Inferior parietal cortex (tissue), 1 donor: Measurements from ENCODE around the gene VASH1.
A peak's percentile ranks its signal among the peaks of the same experiment; 100 is the strongest.
"Not testable (repeated sequence)": the region's sequence is repeated elsewhere in the genome, so short reads cannot be mapped to it uniquely, and the experiment has no call there.

Source experiments
- DNase-seq: peaks from one replicate; pipeline ENCODE4 v3.0.0-alpha.2; 2016; ENCODE audit errors: extremely low spot score

VASH1 gene

GRCh38 chr14:76761136-76761959, at the start of gene VASH1:
Gene VASH1 (plus strand): TSS chr14:76761468. CDS start chr14:76762822, 1,354 bp downstream.
- peak; percentile 62 for DNase-seq

GRCh38 chr14:76713121-76713520, 48.1 kb upstream of the VASH1 start:
- no peak for DNase-seq

GRCh38 chr14:76714470-76714869, 46.8 kb upstream of the VASH1 start:
- no peak for DNase-seq

- no peak for DNase-seq
Measured at GRCh38 chr14:76715101-76715500, 46.2 kb upstream of the VASH1 start.

GRCh38 chr14:76715511-76716081, 45.7 kb upstream of the VASH1 start:
- DNase-seq, result no peak

- no peak for DNase-seq
Measured at GRCh38 chr14:76716285-76716684, 45.0 kb upstream of the VASH1 start.

GRCh38 chr14:76717508-76718290, 43.6 kb upstream of the VASH1 start:
- DNase-seq, result no peak

GRCh38 chr14:76718306-76719040, 42.8 kb upstream of the VASH1 start:
- DNase-seq, result no peak

GRCh38 chr14:76719666-76720065, 41.6 kb upstream of the VASH1 start:
- no peak for DNase-seq

GRCh38 chr14:76720382-76720813, 40.9 kb upstream of the VASH1 start:
- no peak for DNase-seq

- DNase-seq, result not testable (repeated sequence)
Measured at GRCh38 chr14:76721506-76721905, 39.8 kb upstream of the VASH1 start.

GRCh38 chr14:76724651-76725550, 36.4 kb upstream of the VASH1 start:
- DNase-seq, result no peak

- DNase-seq, result no peak
Measured at GRCh38 chr14:76726551-76726970, 34.7 kb upstream of the VASH1 start.

- DNase-seq, result no peak
Measured at GRCh38 chr14:76727384-76727783, 33.9 kb upstream of the VASH1 start.

GRCh38 chr14:76727901-76728300, 33.4 kb upstream of the VASH1 start:
- DNase-seq, result no peak

- DNase-seq, result no peak
Measured at GRCh38 chr14:76729258-76729657, 32.0 kb upstream of the VASH1 start.

- DNase-seq, result no peak
Measured at GRCh38 chr14:76729953-76730505, 31.2 kb upstream of the VASH1 start.

GRCh38 chr14:76734501-76734900, 26.8 kb upstream of the VASH1 start:
- DNase-seq, result not testable (repeated sequence)

GRCh38 chr14:76736514-76736913, 24.8 kb upstream of the VASH1 start:
- no peak for DNase-seq

- no peak for DNase-seq
Measured at GRCh38 chr14:76741074-76741473, 20.2 kb upstream of the VASH1 start.
